VCaP (cell line): Measurements from ENCODE around the gene FAM20C.

Experiments used
- H3K27ac ChIP-seq: fragments of 450-650 bp; 2 replicates; pipeline ENCODE4 v1.5.1; 2017
- CTCF ChIP-seq: fragments of 450-650 bp; conservative IDR thresholded peaks from 2 replicates; pipeline ENCODE4 v1.5.1; 2017; ENCODE audit warnings: mild to moderate bottlenecking, moderate library complexity

FAM20C gene

GRCh38 chr7:300546-301290 lies 108.3 kb downstream of the FAM20C start:
- TF ChIP-seq CTCF, result no peak
- no peak overlapping the region for H3K27ac ChIP-seq

GRCh38 chr7:301291-302053 lies 109.1 kb downstream of the FAM20C start:
- no peak overlapping the region for H3K27ac ChIP-seq
- no peak for TF ChIP-seq CTCF

- TF ChIP-seq CTCF, result no peak
- no peak overlapping the region for H3K27ac ChIP-seq
These were observed 110.0 kb downstream of the FAM20C start for GRCh38 chr7:302054-302992.

GRCh38 chr7:303425-303824 lies 111.1 kb downstream of the FAM20C start:
- TF ChIP-seq CTCF, result no peak
- H3K27ac ChIP-seq, result no peak overlapping the region

GRCh38 chr7:303884-304573 lies 111.7 kb downstream of the FAM20C start:
- no peak overlapping the region for H3K27ac ChIP-seq
- no peak for TF ChIP-seq CTCF

GRCh38 chr7:304574-305409 lies 112.4 kb downstream of the FAM20C start:
- no peak for TF ChIP-seq CTCF
- H3K27ac ChIP-seq, result no peak overlapping the region
